Gastrocnemius medialis (tissue), 4 donors: ENCODE results near the gene CFAP46.

Experiments used
- CTCF ChIP-seq, 5 experiments: fragments of 450-650 bp in 3 of 5; fragments of 200-600 bp in 2 of 5; sonication (generic) in 2 of 5; IDR thresholded peaks in 4 of 5; conservative IDR thresholded peaks in 1 of 5; 1 replicate in 4 of 5; 2 replicates in 1 of 5; pipeline ENCODE4 v1.5.1; 2016 to 2019; ENCODE audit warnings: antibody characterized with exemption in 5 of 5, mild to moderate bottlenecking in 3 of 5, moderate library complexity in 3 of 5
- POLR2A ChIP-seq, 2 donors: fragments of 450-650 bp; IDR thresholded peaks; one replicate each; pipeline ENCODE4 v1.6.1; 2017; ENCODE audit warnings: antibody characterized with exemption in 2 of 2, mild to moderate bottlenecking in 2 of 2, moderate library complexity in 2 of 2

DNA sequence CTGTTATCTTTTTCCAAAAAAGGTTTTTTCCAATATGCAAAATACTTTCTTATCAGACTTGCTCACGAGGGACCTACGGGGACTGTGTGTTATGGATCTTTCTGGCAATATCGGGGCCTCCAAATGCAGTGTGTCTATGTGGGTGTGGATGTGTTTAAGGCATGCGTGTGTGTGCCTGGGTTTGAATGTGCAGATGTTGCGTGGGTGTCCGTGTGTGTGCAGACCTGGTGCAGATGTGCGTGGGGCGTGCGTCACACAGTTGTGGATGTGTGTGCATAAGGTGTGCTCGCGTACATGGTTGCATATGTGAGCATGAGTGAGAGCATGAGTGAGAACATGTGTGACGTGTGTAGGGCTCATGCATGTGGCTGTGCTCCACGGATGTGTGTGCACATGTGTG, 176.1 kb downstream of the CFAP46 start:
- TF ChIP-seq CTCF (IDR thresholded peaks at IDR 0.05 in 4 of 5, conservative IDR thresholded peaks at IDR 0.05 in 1 of 5) (no peak), POLR2A (IDR thresholded peaks at IDR 0.05) (no peak)
